Tibial nerve (tissue), 4 donors: ENCODE measurements around the gene NCEH1. TPM values are rescaled to one million over a fixed set of nuclear protein-coding genes. Genes with fewer than 3 reads are reported as not detected.
A peak's percentile ranks its signal among the peaks of the same experiment; 100 is the strongest.

ENCODE experiments used
- DNase-seq, 2 donors: peaks; one replicate each; pipeline ENCODE4 v3.0.0-alpha.2; 2019; ENCODE audit warnings: low spot score in 2 of 2
- H3K27ac ChIP-seq, 4 donors: fragments of 200-600 bp; sonication (generic) in 3 of 4; one replicate each; pipeline ENCODE4 v1.5.1; 2017 to 2019; ENCODE audit warnings: mild to moderate bottlenecking in 1 of 4
- H3K27me3 ChIP-seq, 2 donors: fragments of 200-600 bp; sonication (generic) in 1 of 2; one replicate each; pipeline versions ENCODE4 v1.5.1 to v1.6.0; 2017 to 2019
- H3K36me3 ChIP-seq, 3 donors: fragments of 200-600 bp; sonication (generic); one replicate each; pipeline ENCODE4 v1.5.1; 2018 to 2019
- H3K4me1 ChIP-seq, 4 donors: fragments of 200-600 bp; sonication (generic) in 3 of 4; one replicate each; pipeline ENCODE4 v1.5.1; 2017 to 2019
- H3K4me3 ChIP-seq, 4 donors: fragments of 200-600 bp; sonication (generic) in 3 of 4; one replicate each; pipeline ENCODE4 v1.5.1; 2017 to 2019; ENCODE audit warnings: mild to moderate bottlenecking in 1 of 4, moderate library complexity in 1 of 4
- H3K9me3 ChIP-seq, 4 donors: fragments of 200-600 bp; sonication (generic) in 3 of 4; one replicate each; pipeline ENCODE4 v1.5.1; 2017 to 2019
- CTCF ChIP-seq, 5 experiments: fragments of 200-600 bp in 3 of 5; fragments of 450-650 bp in 2 of 5; sonication (generic) in 3 of 5; IDR thresholded peaks; one replicate each; pipeline ENCODE4 v1.5.1; 2016 to 2019; ENCODE audit warnings: antibody characterized with exemption in 5 of 5, mild to moderate bottlenecking in 3 of 5, moderate library complexity in 2 of 5
- EP300 ChIP-seq, 2 donors: sonication (generic); formaldehyde crosslinking; IDR thresholded peaks; one replicate each; pipeline ENCODE4 v1.6.1; 2017; ENCODE audit warnings: antibody characterized with exemption in 2 of 2, mild to moderate bottlenecking in 1 of 2
- POLR2A ChIP-seq, 2 donors: fragments of 450-650 bp; IDR thresholded peaks; one replicate each; pipeline ENCODE4 v1.6.1; 2017; ENCODE audit warnings: antibody characterized with exemption in 2 of 2, mild to moderate bottlenecking in 2 of 2, moderate library complexity in 2 of 2
- WGBS, 2 donors: methylation state at CpG; one replicate each; pipeline ENCODE4 v1.1.5; 2018; 5-methylcytosine and 5-hydroxymethylcytosine counted together
- total RNA-seq, 4 donors: library from RNA; depleted of rRNA; stranded (reverse); fragments of >200 nt; gene quantifications; one replicate each; pipeline ENCODE4 v1.1.0, GENCODE V29; 2016

Gene NCEH1
- total RNA-seq, 4 donors from 2014 or later: 4.3 to 13.5 (median 5.5) TPM

GRCh38 chr3:172750368-172751174, 39.7 kb upstream of the NCEH1 start, which contains the start of gene ECT2:
Gene ECT2 (plus strand): TSS chr3:172750726. CDS start chr3:172754531, 3,805 bp downstream.
- TF ChIP-seq CTCF (IDR thresholded peaks at IDR 0.05): peak; percentile 78 to 88 (median 82)
- TF ChIP-seq POLR2A (IDR thresholded peaks at IDR 0.05): peak in 1 of 2 donors; percentile 44
- TF ChIP-seq EP300 (IDR thresholded peaks at IDR 0.05): peak; percentile 76 to 81
- peak within 1 kb of the TSS; percentile 60 to 89 (median 82) for H3K27ac ChIP-seq

DNA sequence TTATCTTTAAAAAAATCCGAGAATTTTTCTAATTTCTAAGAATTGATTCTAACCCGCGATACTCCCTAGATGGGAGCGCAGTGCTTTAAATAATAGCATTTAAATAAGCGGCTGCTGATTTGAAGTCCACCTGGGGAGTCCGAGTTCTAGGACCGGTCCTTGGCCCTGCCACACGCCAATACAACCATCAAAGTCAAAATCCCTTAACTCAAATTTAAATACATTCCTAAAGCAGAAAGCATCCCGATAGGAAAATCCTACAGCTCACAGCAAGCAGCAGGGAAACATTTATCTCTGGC, 39.2 kb upstream of the NCEH1 start:
- DNase-seq: no peak
- Histone ChIP-seq H3K9me3 (no peaks in the 10 kb centered on the region), H3K27ac (peak overlapping the region; percentile 60 to 89 (median 82)), H3K27me3 (no peaks in the 10 kb centered on the region), H3K36me3 (no peaks in the 10 kb centered on the region), H3K4me3 (peak overlapping the region; percentile 39 to 94 (median 54)), H3K4me1 (peaks cover 0 to 22% (median 6%) of the 10 kb centered on the region in 4 donors)
- WGBS, 2 donors: 10% methylated on average over 9 of the region's 9 CpGs
- TF ChIP-seq EP300 (IDR thresholded peaks at IDR 0.05) (no peak), CTCF (IDR thresholded peaks at IDR 0.05) (no peak), POLR2A (IDR thresholded peaks at IDR 0.05) (no peak)

More at GRCh38 chr3:172750368-172751174, 39.7 kb upstream of the NCEH1 start, which contains the start of gene ECT2:
- peak; percentile 98 for DNase-seq
- H3K36me3 ChIP-seq: no peaks in the 10 kb centered on the region
- no peaks in the 10 kb centered on the region for H3K27me3 ChIP-seq
- 0% methylated on average over 41 to 43 of the region's 49 CpGs for WGBS, 2 donors
- H3K9me3 ChIP-seq: no peaks in the 10 kb centered on the region
- H3K4me1 ChIP-seq: peaks cover 0 to 22% (median 6%) of the 10 kb centered on the region in 4 donors
- H3K4me3 ChIP-seq: peak within 1 kb of the TSS; percentile 41 to 94 (median 76)

- TF ChIP-seq CTCF (IDR thresholded peaks at IDR 0.05) (no peak), EP300 (IDR thresholded peaks at IDR 0.05) (peak in 1 of 2 donors; percentile 65), POLR2A (IDR thresholded peaks at IDR 0.05) (no peak)
- H3K9me3 ChIP-seq: no peaks in the 10 kb centered on the region
- H3K36me3 ChIP-seq: no peaks in the 10 kb centered on the region
- peak in 1 of 2 donors; percentile 25 for DNase-seq
- peaks cover 0 to 22% (median 6%) of the 10 kb centered on the region in 4 donors for H3K4me1 ChIP-seq
- H3K4me3 ChIP-seq: peak overlapping the region; percentile 39 to 94 (median 54)
- no peaks in the 10 kb centered on the region for H3K27me3 ChIP-seq
- 12% methylated on average over 8 of the region's 8 CpGs for WGBS, 2 donors
- peak overlapping the region; percentile 60 to 89 (median 82) for H3K27ac ChIP-seq
Observed at GRCh38 chr3:172749230-172749965, 38.5 kb upstream of the NCEH1 start.

DNA sequence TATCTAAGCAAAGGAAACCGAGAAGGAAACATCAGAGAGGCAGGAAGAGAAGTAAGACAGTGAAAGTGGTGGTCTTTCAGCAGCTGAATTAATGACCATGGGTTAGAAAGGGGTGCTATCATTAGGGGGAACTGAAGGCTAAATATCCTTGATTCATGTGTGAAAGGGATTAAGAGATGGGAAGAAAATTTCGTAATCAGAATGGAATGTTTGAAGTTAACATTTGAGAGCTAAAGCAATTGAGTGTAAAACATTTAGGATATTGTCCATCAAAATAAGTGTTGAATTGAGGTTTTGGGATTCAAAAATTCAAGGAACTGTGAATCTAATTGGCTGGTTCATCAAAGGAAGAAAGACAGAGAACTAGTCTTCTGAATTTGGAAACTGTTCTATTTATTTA, 35.6 kb upstream of the NCEH1 start:
- Histone ChIP-seq H3K4me1 (peaks cover 0 to 18% (median 6%) of the 10 kb centered on the region in 4 donors), H3K4me3 (no peak overlapping the region), H3K36me3 (no peaks in the 10 kb centered on the region), H3K27ac (no peak overlapping the region), H3K27me3 (no peaks in the 10 kb centered on the region), H3K9me3 (no peaks in the 10 kb centered on the region)
- no peak for TF ChIP-seq CTCF (IDR thresholded peaks at IDR 0.05)
- no peak for TF ChIP-seq EP300 (IDR thresholded peaks at IDR 0.05)
- no peak for TF ChIP-seq POLR2A (IDR thresholded peaks at IDR 0.05)
- DNase-seq: no peak
- WGBS, 2 donors: 37 to 40% methylated on average over 2 of the region's 2 CpGs

DNA sequence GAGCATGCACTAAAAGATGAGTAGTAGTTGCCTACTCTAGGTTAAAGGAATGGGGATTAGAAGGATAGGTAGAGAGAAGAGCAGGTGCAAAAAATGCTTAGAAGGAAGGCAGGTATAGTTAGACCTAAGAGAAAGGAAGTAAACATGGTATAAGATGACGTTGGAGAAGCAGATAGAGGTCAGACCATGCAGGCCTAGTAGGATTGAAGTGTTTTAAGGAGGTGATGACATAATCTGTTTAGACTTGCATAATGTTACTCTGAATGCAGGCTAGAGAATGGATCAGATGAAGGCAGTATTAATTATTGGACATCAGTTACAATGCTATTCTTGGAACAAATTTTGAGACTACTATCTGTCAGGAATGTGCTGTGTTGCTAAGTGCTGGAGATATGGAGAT, 28.6 kb upstream of the NCEH1 start:
- no peak for TF ChIP-seq EP300 (IDR thresholded peaks at IDR 0.05)
- TF ChIP-seq POLR2A (IDR thresholded peaks at IDR 0.05): no peak
- no peak for TF ChIP-seq CTCF (IDR thresholded peaks at IDR 0.05)
- Histone ChIP-seq H3K36me3 (no peaks in the 10 kb centered on the region), H3K4me3 (no peak overlapping the region), H3K27me3 (no peaks in the 10 kb centered on the region), H3K9me3 (no peaks in the 10 kb centered on the region), H3K27ac (no peak overlapping the region), H3K4me1 (no peaks in the 10 kb centered on the region)
- WGBS, 2 donors: 43 to 52% methylated on average over 1 of the region's 1 CpG
- no peak for DNase-seq
